Measurements from ENCODE around the gene SMPD3.

SMPD3 gene

GRCh38 chr16:68368301-68368888 lies 79.9 kb downstream of the SMPD3 start:
- DNase-seq (ENCODE audit: low read depth), result no peak

GRCh38 chr16:68367891-68368290 lies 80.4 kb downstream of the SMPD3 start:
- DNase-seq (ENCODE audit: low read depth), result no peak

- no peak for DNase-seq (ENCODE audit: low read depth)
Observed at GRCh38 chr16:68367440-68367839, 80.9 kb downstream of the SMPD3 start.

GRCh38 chr16:68367030-68367429 lies 81.3 kb downstream of the SMPD3 start:
- DNase-seq (ENCODE audit: low read depth), result peak; percentile 9

- DNase-seq (ENCODE audit: low read depth), result no peak
Observed at GRCh38 chr16:68366062-68366461, 82.2 kb downstream of the SMPD3 start.

- no peak for DNase-seq (ENCODE audit: low read depth)
Observed at GRCh38 chr16:68365167-68365817, 83.0 kb downstream of the SMPD3 start.

- no peak for DNase-seq (ENCODE audit: low read depth)
Observed at GRCh38 chr16:68364561-68364998, 83.7 kb downstream of the SMPD3 start.

GRCh38 chr16:68363658-68364521 lies 84.4 kb downstream of the SMPD3 start:
- DNase-seq (ENCODE audit: low read depth), result no peak

GRCh38 chr16:68362947-68363657 lies 85.2 kb downstream of the SMPD3 start:
- no peak for DNase-seq (ENCODE audit: low read depth)

- no peak for DNase-seq (ENCODE audit: low read depth)
Observed at GRCh38 chr16:68362262-68362913, 85.9 kb downstream of the SMPD3 start.

GRCh38 chr16:68361485-68361884 lies 86.8 kb downstream of the SMPD3 start:
- DNase-seq (ENCODE audit: low read depth), result no peak

- no peak for DNase-seq (ENCODE audit: low read depth)
Observed at GRCh38 chr16:68360956-68361355, 87.4 kb downstream of the SMPD3 start.

GRCh38 chr16:68360547-68360946 lies 87.8 kb downstream of the SMPD3 start:
- DNase-seq (ENCODE audit: low read depth), result no peak

GRCh38 chr16:68359398-68360191 lies 88.7 kb downstream of the SMPD3 start:
- no peak for DNase-seq (ENCODE audit: low read depth)

GRCh38 chr16:68358951-68359350 lies 89.4 kb downstream of the SMPD3 start:
- DNase-seq (ENCODE audit: low read depth), result no peak

- no peak for DNase-seq (ENCODE audit: low read depth)
Observed at GRCh38 chr16:68357923-68358322, 90.4 kb downstream of the SMPD3 start.

- no peak for DNase-seq (ENCODE audit: low read depth)
Observed at GRCh38 chr16:68357521-68357922, 90.8 kb downstream of the SMPD3 start.

- DNase-seq (ENCODE audit: low read depth), result no peak
Observed at GRCh38 chr16:68356919-68357286, 91.4 kb downstream of the SMPD3 start.

- DNase-seq (ENCODE audit: low read depth), result no peak
Observed at GRCh38 chr16:68356249-68356918, 91.9 kb downstream of the SMPD3 start.

- no peak for DNase-seq (ENCODE audit: low read depth)
Observed at GRCh38 chr16:68355447-68356248, 92.7 kb downstream of the SMPD3 start.

All from stromal cell of bone marrow (primary cell).